ENCODE measurements around the gene MPRIP. TPM values are rescaled to one million over a fixed set of nuclear protein-coding genes. Genes with fewer than 3 reads are reported as not detected.

The MPRIP gene
- total and polyA plus RNA-seq, 2 of the 13 experiments (the other 11 are each of a cell fraction or from before 2014, with no cell fraction given), result 50.2 to 52.4 TPM

DNA sequence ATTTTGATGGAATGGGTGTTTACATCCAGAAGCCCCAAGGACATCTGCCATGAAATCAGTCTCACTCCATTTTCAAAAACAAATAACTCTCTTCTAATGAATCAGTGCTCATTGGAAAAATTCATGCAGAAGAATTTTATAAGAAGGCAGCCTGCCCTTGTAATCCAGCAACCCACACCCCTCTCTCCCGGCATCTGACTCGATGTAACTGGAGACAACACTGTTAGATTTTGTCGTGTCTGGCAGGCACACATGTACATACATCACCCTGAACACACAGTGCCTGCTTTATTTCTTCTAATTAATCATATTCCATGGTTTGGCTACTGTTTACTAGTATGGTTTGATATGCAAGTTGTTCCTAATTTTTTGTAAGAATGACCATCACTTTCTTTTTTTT, 175.7 kb downstream of the MPRIP start:
- Histone ChIP-seq H3K27me3 (ENCODE audit: control insufficient read depth in 1 of 2, insufficient read depth in 2 of 2, low read length in 2 of 2) (no peaks in the 10 kb centered on the region; a peak in 1 of 5 replicates), H3K27ac (ENCODE audit: extremely low read length, insufficient read depth, low read length) (no peak overlapping the region), H3K4me1 (ENCODE audit: insufficient read depth, low read length) (no peaks in the 10 kb centered on the region), H3K4me2 (ENCODE audit: low read depth, low read length) (no peak overlapping the region), H2AFZ (ENCODE audit: low read length) (no peak overlapping the region), H3K9ac (ENCODE audit: insufficient read depth, low read depth, low read length) (no peak overlapping the region), H4K20me1 (ENCODE audit: insufficient read depth, low read length) (no peaks in the 10 kb centered on the region), H3K4me3 (replicated peaks in 1 of 3; ENCODE audit: insufficient read depth in 1 of 3, low read depth in 2 of 3, low read length in 3 of 3) (no peak overlapping the region), H3K9me3 (ENCODE audit: low read length) (no peaks in the 10 kb centered on the region), H3K79me2 (ENCODE audit: insufficient read depth, low read length) (no peaks in the 10 kb centered on the region), H3K36me3 (replicated peaks in 1 of 2; ENCODE audit: control insufficient read depth in 1 of 2, insufficient read depth in 2 of 2, low read length in 2 of 2) (peaks cover 48 to 87% of the 10 kb centered on the region in 2 experiments)
- WGBS (ENCODE audit: low lambda C conversion rate), result 89% methylated on average over 3 of the region's 3 CpGs
- no peak for TF ChIP-seq ARHGAP35 (CRISPR knock-in tag; IDR thresholded peaks at IDR 0.05; ENCODE audit: borderline replicate concordance)
- TF ChIP-seq ZNF326 (CRISPR knock-in tag; IDR thresholded peaks at IDR 0.05; ENCODE audit: borderline replicate concordance), result no peak
- TF ChIP-seq, protein P1, sequence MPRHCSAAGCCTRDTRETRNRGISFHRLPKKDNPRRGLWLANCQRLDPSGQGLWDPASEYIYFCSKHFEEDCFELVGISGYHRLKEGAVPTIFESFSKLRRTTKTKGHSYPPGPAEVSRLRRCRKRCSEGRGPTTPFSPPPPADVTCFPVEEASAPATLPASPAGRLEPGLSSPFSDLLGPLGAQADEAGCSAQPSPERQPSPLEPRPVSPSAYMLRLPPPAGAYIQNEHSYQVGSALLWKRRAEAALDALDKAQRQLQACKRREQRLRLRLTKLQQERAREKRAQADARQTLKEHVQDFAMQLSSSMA (CRISPR knock-in tag; IDR thresholded peaks at IDR 0.05), result no peak
- TF ChIP-seq ARNTL (CRISPR knock-in tag; IDR thresholded peaks at IDR 0.05), result no peak
- TF ChIP-seq ZNF30 (CRISPR knock-in tag; IDR thresholded peaks at IDR 0.05), result no peak
- no peak for TF ChIP-seq ZNF232 (CRISPR knock-in tag; IDR thresholded peaks at IDR 0.05; ENCODE audit: borderline replicate concordance)
- TF ChIP-seq THAP11 (CRISPR knock-in tag; IDR thresholded peaks at IDR 0.05), result no peak
- TF ChIP-seq HNF1B (CRISPR knock-in tag; IDR thresholded peaks at IDR 0.05), result no peak
- TF ChIP-seq, protein P2, sequence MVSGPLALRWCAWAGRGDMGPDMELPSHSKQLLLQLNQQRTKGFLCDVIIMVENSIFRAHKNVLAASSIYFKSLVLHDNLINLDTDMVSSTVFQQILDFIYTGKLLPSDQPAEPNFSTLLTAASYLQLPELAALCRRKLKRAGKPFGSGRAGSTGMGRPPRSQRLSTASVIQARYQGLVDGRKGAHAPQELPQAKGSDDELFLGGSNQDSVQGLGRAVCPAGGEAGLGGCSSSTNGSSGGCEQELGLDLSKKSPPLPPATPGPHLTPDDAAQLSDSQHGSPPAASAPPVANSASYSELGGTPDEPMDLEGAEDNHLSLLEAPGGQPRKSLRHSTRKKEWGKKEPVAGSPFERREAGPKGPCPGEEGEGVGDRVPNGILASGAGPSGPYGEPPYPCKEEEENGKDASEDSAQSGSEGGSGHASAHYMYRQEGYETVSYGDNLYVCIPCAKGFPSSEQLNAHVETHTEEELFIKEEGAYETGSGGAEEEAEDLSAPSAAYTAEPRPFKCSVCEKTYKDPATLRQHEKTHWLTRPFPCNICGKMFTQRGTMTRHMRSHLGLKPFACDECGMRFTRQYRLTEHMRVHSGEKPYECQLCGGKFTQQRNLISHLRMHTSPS (CRISPR knock-in tag; IDR thresholded peaks at IDR 0.05; ENCODE audit: low read depth), result no peak
- DNase-seq (ENCODE audit: low spot score), result no peak
- in situ Hi-C loops (cut with HindIII; ENCODE audit: extremely low pct_ligation_motif_present, low pct_unique_long_range_greater_than_20kb), result no loop called here
- ATAC-seq, result no peak
- FAIRE-seq, result no peak
- CTCF ChIA-PET (ENCODE audit: low intra/inter-chr PET ratio, low total read pairs), result no interaction called here
- intact Hi-C loops (cut with micrococcal nuclease; ENCODE audit: unreplicated experiment), result no loop called here
- POLR2A ChIA-PET, result no interaction called here
- BruUV-seq (replicated peaks), result no TSS peak
